B cell (primary cell): Measurements from ENCODE around the gene CSN3. TPM values are rescaled to one million over a fixed set of nuclear protein-coding genes. Genes with fewer than 3 reads are reported as not detected.

Experiments
- ATAC-seq: fragments of 200-7000 bp; cut with Tn5 transposase; one replicate; pipeline ENCODE4 v1.10.0; 2021; ENCODE audit warnings: low read depth, mild to moderate bottlenecking, moderate number of reproducible peaks, moderate library complexity
- CTCF ChIA-PET: fragments of 350-600 bp; sonication (Branson Sonifier 250); formaldehyde crosslinking; loops from one replicate; lab custom pipeline; 2021; ENCODE audit warnings: antibody characterized with exemption, inconsistent platforms; lab: Charles Lee
- POLR2A ChIA-PET: fragments of 350-600 bp; sonication (Branson Sonifier 250); formaldehyde crosslinking; loops from one replicate; lab custom pipeline; 2021; ENCODE audit warnings: antibody characterized with exemption; lab: Charles Lee
- DNase-seq: peaks from one replicate; pipeline ENCODE4 v3.0.0; 2013
- H2AFZ ChIP-seq: 2 replicates; pipeline ENCODE4 v1.6.1; 2012; ENCODE audit warnings: mild to moderate bottlenecking, low read depth, low read length; ENCODE audit not compliant: insufficient read depth, poor library complexity, severe bottlenecking
- H3K27ac ChIP-seq, 2 donors: 1 replicate in 1 of 2; 2 replicates in 1 of 2; pipeline ENCODE4 v1.5.1; 2012 to 2013; ENCODE audit warnings: low read length in 2 of 2, mild to moderate bottlenecking in 2 of 2, moderate library complexity in 1 of 2
- H3K27me3 ChIP-seq, 4 experiments: fragments of 200-600 bp in 1 of 4; sonication (generic) in 1 of 4; replicated peaks in 1 of 4; 1 replicate in 2 of 4; 2 replicates in 2 of 4; pipeline versions ENCODE4 v1.6.1 to v1.7.0; 2013 to 2016; ENCODE audit warnings: low read length in 3 of 4, mild to moderate bottlenecking in 2 of 4, mixed read lengths in 1 of 4, moderate library complexity in 1 of 4; ENCODE audit not compliant: insufficient read depth in 4 of 4, control insufficient read depth in 3 of 4; ENCODE audit errors: control extremely low read depth in 1 of 4
- H3K36me3 ChIP-seq, 2 experiments: replicated peaks in 1 of 2; 1 replicate in 1 of 2; 2 replicates in 1 of 2; pipeline versions ENCODE4 v1.6.1 to v1.7.1; 2013; ENCODE audit warnings: low read length in 1 of 2; ENCODE audit not compliant: insufficient read depth in 2 of 2, control insufficient read depth in 1 of 2; ENCODE audit errors: control extremely low read depth in 1 of 2, extremely low read depth in 1 of 2
- H3K4me1 ChIP-seq, 2 donors: fragments of 200-600 bp in 1 of 2; sonication (generic) in 1 of 2; 1 replicate in 1 of 2; 2 replicates in 1 of 2; pipeline versions ENCODE4 v1.5.1 to v1.6.1; 2013 to 2017; ENCODE audit warnings: low read length in 2 of 2; ENCODE audit not compliant: control insufficient read depth in 2 of 2, insufficient read depth in 2 of 2
- H3K4me2 ChIP-seq: replicated peaks from 2 replicates; pipeline ENCODE3; 2012; ENCODE audit warnings: mild to moderate bottlenecking, low read depth, low read length; ENCODE audit not compliant: poor library complexity, severe bottlenecking
- H3K4me3 ChIP-seq, 5 experiments: fragments of 200-600 bp in 1 of 5; sonication (generic) in 1 of 5; 1 replicate in 3 of 5; 2 replicates in 2 of 5; pipeline versions ENCODE4 v1.5.1 to v1.7.0; 2011 to 2016; ENCODE audit warnings: low read length in 4 of 5, mild to moderate bottlenecking in 4 of 5, low read depth in 2 of 5, control low read depth in 1 of 5, moderate library complexity in 1 of 5; ENCODE audit not compliant: insufficient read depth in 1 of 5; ENCODE audit errors: control extremely low read depth in 1 of 5, extremely low read depth in 1 of 5
- H3K79me2 ChIP-seq: fragments of 200-600 bp; sonication (generic); one replicate; pipeline ENCODE4 v1.6.0; 2016; ENCODE audit warnings: low read length; ENCODE audit not compliant: control insufficient read depth, insufficient read depth
- H3K9ac ChIP-seq: fragments of 200-600 bp; sonication (generic); 2 replicates; pipeline ENCODE4 v1.6.1; 2017; ENCODE audit warnings: mild to moderate bottlenecking, low read length, moderate library complexity
- H3K9me3 ChIP-seq, 3 donors: one replicate each; pipeline versions ENCODE4 v1.6.1 to v1.7.1; 2013; ENCODE audit warnings: low read length in 2 of 3; ENCODE audit not compliant: control insufficient read depth in 2 of 3, insufficient read depth in 1 of 3; ENCODE audit errors: control extremely low read depth in 1 of 3
- H4K20me1 ChIP-seq: 2 replicates; pipeline ENCODE4 v1.6.0; 2012; ENCODE audit warnings: mild to moderate bottlenecking, low read length; ENCODE audit not compliant: insufficient read depth, control insufficient read depth, poor library complexity, severe bottlenecking
- H3K27ac Mint-ChIP-seq: one replicate; pipeline ENCODE4 v1.8.0; 2021; ENCODE audit warnings: mixed read lengths
- H3K27me3 Mint-ChIP-seq: one replicate; pipeline ENCODE4 v1.8.0; 2021; ENCODE audit warnings: mixed read lengths
- H3K4me1 Mint-ChIP-seq: one replicate; pipeline ENCODE4 v1.8.0; 2021; ENCODE audit warnings: mixed read lengths
- H3K4me3 Mint-ChIP-seq: one replicate; pipeline ENCODE4 v1.8.0; 2021; ENCODE audit warnings: mixed read lengths
- H3K9me3 Mint-ChIP-seq: one replicate; pipeline ENCODE4 v1.8.0; 2022; ENCODE audit warnings: mixed read lengths; ENCODE audit not compliant: insufficient read depth
- CTCF ChIP-seq: fragments of 200-600 bp; IDR thresholded peaks from one replicate; pipeline ENCODE4 v1.8.0; 2022; ENCODE audit warnings: antibody characterized with exemption, mild to moderate bottlenecking
- EZH2 ChIP-seq: IDR thresholded peaks from 2 replicates; pipeline ENCODE4 v1.6.1; 2012; ENCODE audit warnings: borderline replicate concordance, low read depth, mild to moderate bottlenecking, moderate library complexity, low read length; ENCODE audit not compliant: insufficient read depth, poor library complexity, severe bottlenecking
- WGBS: methylation state at CpG from one replicate; pipeline ENCODE4 v1.1.5; 2013; ENCODE audit warnings: missing lambda C conversion rate; ENCODE audit not compliant: insufficient coverage; 5-methylcytosine and 5-hydroxymethylcytosine counted together
- intact Hi-C: fragments of 100-400 bp; cut with micrococcal nuclease; formaldehyde crosslinking; loops from one replicate; pipeline ENCODE4 v1.10.0; 2022
- polyA plus RNA-seq: library from polyadenylated mRNA; depleted of rRNA; stranded (reverse); fragments of >200 nt; gene quantifications from 2 replicates; pipeline ENCODE4 v1.2.3, GENCODE V29; 2012
- total RNA-seq, 2 donors: library from RNA; stranded (reverse); fragments of 120-200 nt in 1 of 2; gene quantifications; 1 replicate in 1 of 2; 2 replicates in 1 of 2; pipeline versions ENCODE4 v1.2.3 to v1.2.4, GENCODE V29; 2013 to 2022

The CSN3 gene
- total and polyA plus RNA-seq, 2 donors (not counting 1 experiment from before 2014, with no cell fraction given) = not detected

- ChIA-PET POLR2A (no interaction called here), CTCF (no interaction called here)
- Histone ChIP-seq H3K27ac (no peak overlapping the region), H3K4me2 (no peak overlapping the region), H3K9me3 (no peaks in the 10 kb centered on the region), H3K79me2 (no peaks in the 10 kb centered on the region), H2AFZ (no peak overlapping the region), H3K4me1 (no peaks in the 10 kb centered on the region), H3K4me3 (no peak overlapping the region), H4K20me1 (no peaks in the 10 kb centered on the region), H3K36me3 (no peaks in the 10 kb centered on the region), H3K27me3 (no peaks in the 10 kb centered on the region), H3K9ac (no peak overlapping the region)
- TF ChIP-seq EZH2 = no peak
- no peak for TF ChIP-seq CTCF
- Mint-ChIP-seq H3K27me3 (no peaks in the 10 kb centered on the region), H3K4me3 (no peak overlapping the region), H3K9me3 (no peaks in the 10 kb centered on the region), H3K27ac (no peak overlapping the region), H3K4me1 (no peaks in the 10 kb centered on the region)
- no CpG with 5 or more reads among the region's 4 CpGs for WGBS
- DNase-seq (no peak), ATAC-seq (no peak)
- intact Hi-C loops = no loop called here
Measured at GRCh38 chr4:70243091-70243490, 694 bp downstream of the CSN3 start.

GRCh38 chr4:70251250-70251944 is 9.0 kb downstream of the CSN3 start:
- Histone ChIP-seq H3K27ac (no peak overlapping the region), H3K79me2 (no peaks in the 10 kb centered on the region), H4K20me1 (no peaks in the 10 kb centered on the region), H3K27me3 (no peaks in the 10 kb centered on the region), H3K9me3 (no peaks in the 10 kb centered on the region), H3K4me3 (no peak overlapping the region), H3K9ac (no peak overlapping the region), H3K36me3 (no peaks in the 10 kb centered on the region), H2AFZ (no peak overlapping the region), H3K4me2 (no peak overlapping the region), H3K4me1 (no peaks in the 10 kb centered on the region)
- Mint-ChIP-seq H3K9me3 (no peaks in the 10 kb centered on the region), H3K27me3 (no peaks in the 10 kb centered on the region), H3K27ac (no peak overlapping the region), H3K4me1 (no peaks in the 10 kb centered on the region), H3K4me3 (no peak overlapping the region)
- intact Hi-C loops = no loop called here
- POLR2A ChIA-PET = no interaction called here
- CTCF ChIA-PET = no interaction called here
- TF ChIP-seq EZH2 (no peak), CTCF (no peak)
- no peak for ATAC-seq
- 92% methylated on average over 2 of the region's 3 CpGs for WGBS
- DNase-seq = no peak
